ENCODE results near the gene ALKBH4.
"Not testable (repeated sequence)": the region's sequence is repeated elsewhere in the genome, so short reads cannot be mapped to it uniquely, and the experiment has no call there.

- not testable (repeated sequence) for TF ChIP-seq CTCF (conservative IDR thresholded peaks at IDR 0.05); ZFX (IDR thresholded peaks at IDR 0.05)
Observed at GRCh38 chr7:102474116-102474515, 9.5 kb upstream of the ALKBH4 start.
